Amniotic stem cell (primary cell): ENCODE results near the gene ZNF442.
"Not testable (repeated sequence)": the region's sequence is repeated elsewhere in the genome, so short reads cannot be mapped to it uniquely, and the experiment has no call there.

Experiments
- DNase-seq: peaks from one replicate; lab custom pipeline; 2025; lab: John Stamatoyannopoulos, UW

Gene ZNF442

DNA sequence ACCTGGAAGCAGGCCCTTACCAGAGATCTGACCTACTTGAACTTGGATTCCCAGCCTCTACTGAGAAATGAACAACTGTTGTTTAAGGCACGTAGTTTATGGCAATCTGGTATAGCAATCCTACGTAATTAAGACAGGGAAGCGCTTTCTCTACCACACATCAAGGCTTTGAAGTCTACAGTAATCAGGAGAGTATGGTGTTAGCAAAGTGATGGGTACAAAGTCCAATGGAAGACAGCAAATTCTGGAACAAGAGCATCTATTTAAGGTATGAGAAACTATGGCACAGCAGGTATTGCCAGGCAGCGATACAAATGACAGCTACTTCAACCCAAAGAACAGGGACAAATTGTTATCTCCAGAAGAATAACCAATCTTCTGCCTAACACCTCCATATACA lies 35.1 kb downstream of the ZNF442 start:
- DNase-seq, result no peak

DNA sequence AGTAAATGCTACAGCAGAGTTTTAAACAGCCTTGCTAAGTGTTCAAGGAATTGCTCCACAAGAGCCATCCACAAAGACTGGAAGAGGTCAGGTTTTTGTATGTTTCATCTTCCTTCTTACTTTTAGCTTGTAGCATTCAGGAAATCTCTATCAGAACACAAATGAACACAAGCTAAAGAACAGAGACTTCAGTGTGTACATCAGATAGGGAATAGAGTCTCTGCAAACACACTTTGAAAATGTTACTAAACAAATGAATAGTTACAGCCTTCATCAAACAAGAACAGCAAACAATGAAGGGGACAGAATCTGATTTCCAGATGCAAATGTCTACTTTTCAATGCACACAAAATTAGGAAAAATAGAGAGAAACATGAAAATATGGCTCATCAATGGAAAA lies 39.8 kb downstream of the ZNF442 start:
- no peak for DNase-seq

DNA sequence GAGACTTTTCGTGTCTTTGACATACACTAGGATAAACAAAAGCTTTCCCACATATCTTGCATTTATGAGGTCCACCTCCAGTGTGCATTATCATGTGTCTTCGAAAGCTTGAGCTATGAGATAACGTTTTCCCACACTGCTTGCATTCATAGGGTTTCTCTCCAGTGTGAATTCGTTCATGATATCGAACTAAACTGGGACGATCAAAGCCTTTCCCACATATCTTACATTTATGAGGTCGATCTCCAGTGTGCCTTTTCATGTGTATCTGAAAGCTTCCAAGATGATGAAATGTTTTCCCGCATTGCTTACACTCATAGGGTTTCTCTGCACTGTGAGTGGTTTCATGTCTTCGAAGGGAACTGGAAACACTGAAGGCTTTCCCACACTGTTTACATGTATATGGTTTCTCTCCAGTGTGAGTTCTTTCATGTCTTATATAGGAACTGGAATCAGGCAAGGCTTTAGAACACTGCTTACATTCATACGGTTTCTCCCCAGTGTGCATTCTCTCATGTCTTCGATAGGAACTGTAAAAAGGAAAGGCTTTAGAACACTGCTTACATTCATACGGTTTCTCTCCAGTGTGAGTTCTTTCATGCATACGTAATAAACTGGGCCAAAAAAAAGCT lies 46.6 kb downstream of the ZNF442 start:
- no peak for DNase-seq

- no peak for DNase-seq
These were observed 50.9 kb downstream of the ZNF442 start for GRCh38 chr19:12314553-12314952.

DNA sequence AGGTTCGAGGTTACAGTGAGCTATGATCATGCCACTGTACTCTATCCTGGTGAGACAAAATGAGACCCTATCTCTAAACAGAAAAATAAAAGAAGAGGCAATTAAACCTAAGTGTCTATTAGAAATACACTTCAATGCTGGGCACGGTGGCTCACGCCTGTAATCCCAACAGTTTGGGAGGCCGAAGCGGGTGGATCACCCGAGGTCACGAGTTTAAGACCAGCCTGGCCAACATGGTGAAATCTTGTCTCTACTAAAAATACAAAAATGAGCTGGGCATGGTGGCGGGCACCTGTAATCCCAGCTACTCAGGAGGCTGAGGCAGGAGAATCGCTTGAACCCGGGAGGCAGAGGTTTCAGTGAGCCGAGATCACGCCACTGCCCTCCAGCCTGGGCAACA lies 56.6 kb downstream of the ZNF442 start:
- not testable (repeated sequence) for DNase-seq
